Activated T-cell treated with anti-CD3 and anti-CD28 coated beads for 24 hours (primary cell): ENCODE results near the gene SPANXN1.
"Not testable (repeated sequence)": the region's sequence is repeated elsewhere in the genome, so short reads cannot be mapped to it uniquely, and the experiment has no call there.

Experiments used
- DNase-seq: peaks from one replicate; pipeline ENCODE4 v3.0.0-alpha.2; 2020; ENCODE audit warnings: low read depth

Gene SPANXN1, protein sequence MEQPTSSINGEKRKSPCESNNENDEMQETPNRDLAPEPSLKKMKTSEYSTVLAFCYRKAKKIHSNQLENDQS

DNA sequence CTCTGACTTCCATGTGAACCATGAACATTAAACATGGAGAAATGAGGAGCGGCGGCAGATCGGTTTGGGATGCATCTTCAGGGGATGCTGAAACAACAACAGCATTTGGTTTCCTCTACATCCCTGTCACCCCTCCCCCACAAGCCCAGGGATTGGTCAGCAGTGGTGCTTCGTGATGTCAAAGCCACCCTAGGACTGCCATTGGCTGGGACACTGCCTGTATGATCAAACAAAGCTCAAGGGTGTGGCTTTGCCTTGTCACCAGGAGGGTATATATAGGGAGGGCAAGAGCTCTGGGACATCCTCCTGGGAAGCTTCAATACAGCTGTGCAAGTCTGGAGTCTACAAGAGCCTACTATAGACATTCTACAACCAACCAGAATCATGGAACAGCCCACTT, at the start of gene SPANXN1:
SPANXN1 (plus strand) TSS at position 301 of the 400 bp plus-strand sequence; CDS start at position 385, 84 bp downstream.
- not testable (repeated sequence) for DNase-seq

DNA sequence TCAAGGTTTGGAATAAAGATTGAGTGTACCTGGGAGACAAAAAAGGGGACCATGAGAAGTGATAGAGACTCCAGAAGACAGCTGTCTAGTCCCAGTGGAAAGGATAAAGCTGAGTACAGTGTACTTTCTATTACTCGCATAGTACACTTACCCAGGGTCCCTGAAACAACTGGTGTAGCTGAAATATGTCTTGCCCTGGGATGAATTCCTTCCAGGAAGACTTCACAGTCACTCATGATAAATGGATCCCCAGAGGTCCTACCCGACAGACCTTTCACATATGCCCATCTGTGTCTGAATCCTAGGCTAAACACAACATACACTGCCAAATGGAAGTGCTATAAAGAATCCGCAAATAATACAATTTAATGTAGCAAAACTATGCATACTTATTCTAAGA, 48.2 kb upstream of the SPANXN1 start:
- no peak for DNase-seq

DNA sequence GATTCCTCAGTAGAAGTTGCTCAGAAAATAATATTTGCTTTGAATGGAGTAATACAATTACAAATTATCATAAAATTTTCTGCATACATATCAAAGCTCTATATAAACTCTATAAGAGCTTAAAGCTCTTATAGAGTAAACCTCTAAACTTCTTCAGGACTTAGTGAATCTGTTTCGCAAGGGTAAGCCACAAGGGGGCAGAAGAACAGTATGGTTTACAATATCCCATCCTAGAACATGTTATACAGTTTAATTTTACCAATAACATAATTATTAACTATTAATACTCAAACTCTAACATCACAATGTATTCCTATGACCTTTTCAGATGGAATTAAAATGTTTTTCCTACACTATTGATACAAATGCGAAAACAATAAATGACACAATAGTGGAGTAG, 33.8 kb upstream of the SPANXN1 start:
- no peak for DNase-seq

DNA sequence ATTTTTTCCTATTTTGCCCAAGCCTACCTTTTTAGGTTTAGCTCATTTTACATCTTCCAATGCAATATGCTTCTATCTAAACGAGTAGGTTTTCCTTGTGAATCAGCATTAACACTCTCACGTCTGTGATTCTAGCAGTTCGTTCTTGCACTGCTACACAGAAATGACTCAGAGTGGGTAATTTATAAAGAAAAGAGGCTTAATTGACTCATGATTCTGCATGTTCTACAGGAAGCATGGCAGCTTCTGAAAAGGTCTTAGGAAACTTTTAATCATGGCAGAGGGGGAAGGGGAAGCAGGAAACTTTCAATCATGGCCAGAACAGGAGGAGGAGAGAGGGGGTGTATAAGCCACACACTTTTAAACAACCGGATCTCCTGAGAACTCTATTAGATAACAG, 44.9 kb downstream of the SPANXN1 start:
- DNase-seq, result no peak
